Neural cell (in vitro differentiated cells): ENCODE results near the gene CELSR1. TPM values are rescaled to one million over a fixed set of nuclear protein-coding genes. Genes with fewer than 3 reads are reported as not detected.

Experiments
- H2AFZ ChIP-seq: fragments of 200-600, 300-800 bp; sonication (generic), shearing (Covaris generic); 2 replicates; pipeline ENCODE4 v1.6.0; 2014; ENCODE audit warnings: low read depth, mild to moderate bottlenecking, antibody characterized with exemption, low read length, moderate library complexity
- H3F3A ChIP-seq: fragments of 200-600 bp; shearing (Covaris generic); 2 replicates; pipeline ENCODE4 v1.6.1; 2016; ENCODE audit warnings: mild to moderate bottlenecking, moderate library complexity, mixed read lengths, antibody characterized with exemption, low read length; ENCODE audit not compliant: insufficient read depth, poor library complexity, severe bottlenecking
- H3K27ac ChIP-seq: fragments of 200-600, 300-800 bp; sonication (generic), shearing (Covaris generic); 2 replicates; pipeline ENCODE4 v1.5.1; 2014; ENCODE audit warnings: mild to moderate bottlenecking, low read length, moderate library complexity
- H3K27me3 ChIP-seq: fragments of 300-800, 200-600 bp; sonication (generic), shearing (Covaris generic); 2 replicates; pipeline ENCODE4 v1.6.0; 2014; ENCODE audit warnings: mild to moderate bottlenecking, low read depth, low read length, moderate library complexity; ENCODE audit not compliant: insufficient read depth
- H3K36me3 ChIP-seq: fragments of 300-800, 200-600 bp; sonication (generic), shearing (Covaris generic); 2 replicates; pipeline ENCODE4 v1.5.1; 2014; ENCODE audit warnings: mild to moderate bottlenecking, antibody characterized with exemption, low read length, moderate library complexity; ENCODE audit not compliant: insufficient read depth
- H3K4me2 ChIP-seq: fragments of 300-800, 200-600 bp; sonication (generic), shearing (Covaris generic); 2 replicates; pipeline ENCODE4 v1.6.0; 2014; ENCODE audit warnings: mild to moderate bottlenecking, low read length
- H3K4me3 ChIP-seq: fragments of 300-800, 200-600 bp; sonication (generic), shearing (Covaris generic); 2 replicates; pipeline ENCODE4 v1.5.1; 2014; ENCODE audit warnings: mild to moderate bottlenecking, low read length, moderate library complexity
- H3K79me2 ChIP-seq: fragments of 200-600 bp; shearing (Covaris generic); replicated peaks from 2 replicates; pipeline ENCODE4 v1.6.0; 2014; ENCODE audit warnings: mild to moderate bottlenecking, low read length, moderate library complexity; ENCODE audit not compliant: insufficient read depth
- H3K9ac ChIP-seq: fragments of 300-800, 200-600 bp; sonication (generic), shearing (Covaris generic); 2 replicates; pipeline ENCODE4 v1.6.1; 2016; ENCODE audit warnings: mild to moderate bottlenecking, low read length, mixed read lengths
- H3K9me2 ChIP-seq: fragments of 200-600 bp; shearing (Covaris generic); 2 replicates; pipeline ENCODE4 v1.6.1; 2016; ENCODE audit warnings: mild to moderate bottlenecking, low read length, mixed read lengths; ENCODE audit not compliant: insufficient read depth
- H3K9me3 ChIP-seq: fragments of 200-600, 300-800 bp; sonication (generic), shearing (Covaris generic); 2 replicates; pipeline ENCODE4 v1.6.1; 2016; ENCODE audit warnings: mild to moderate bottlenecking, mixed run types, low read length, moderate library complexity, mixed read lengths
- H4K20me1 ChIP-seq: fragments of 200-600 bp; shearing (Covaris generic); 2 replicates; pipeline ENCODE4 v1.6.1; 2016; ENCODE audit warnings: mild to moderate bottlenecking, mixed run types; ENCODE audit not compliant: insufficient read depth
- CTCF ChIP-seq: fragments of 450-650 bp; IDR thresholded peaks from 2 replicates; pipeline ENCODE4 v1.5.1; 2014; ENCODE audit warnings: antibody characterized with exemption, mild to moderate bottlenecking, moderate library complexity; ENCODE audit not compliant: poor library complexity, severe bottlenecking
- EP300 ChIP-seq: fragments of 450-650 bp; conservative IDR thresholded peaks from 2 replicates; pipeline ENCODE4 v1.6.1; 2014; ENCODE audit warnings: antibody characterized with exemption, mild to moderate bottlenecking, moderate library complexity; ENCODE audit not compliant: poor library complexity, severe bottlenecking
- EZH2 ChIP-seq: fragments of 200-600, 300-800 bp; shearing (Covaris generic), sonication (generic); IDR thresholded peaks from 2 replicates; pipeline ENCODE4 v1.6.1; 2014; ENCODE audit warnings: antibody characterized with exemption, low read length, borderline replicate concordance, mild to moderate bottlenecking; ENCODE audit not compliant: insufficient read depth, poor library complexity, severe bottlenecking
- MXI1 ChIP-seq: fragments of 450-650 bp; conservative IDR thresholded peaks from 2 replicates; pipeline ENCODE4 v1.6.1; 2014; ENCODE audit warnings: antibody characterized with exemption, mild to moderate bottlenecking; ENCODE audit not compliant: poor library complexity, severe bottlenecking
- POLR2AphosphoS5 ChIP-seq: IDR thresholded peaks from 2 replicates; pipeline ENCODE4 v1.6.1; 2012
- RAD21 ChIP-seq: fragments of 450-650 bp; conservative IDR thresholded peaks from 2 replicates; pipeline ENCODE4 v1.6.1; 2014; ENCODE audit warnings: antibody characterized with exemption, mild to moderate bottlenecking, moderate library complexity
- REST ChIP-seq: IDR thresholded peaks from 2 replicates; pipeline ENCODE4 v1.6.1; 2012; ENCODE audit warnings: borderline replicate concordance
- SMC3 ChIP-seq: fragments of 450-650 bp; conservative IDR thresholded peaks from 2 replicates; pipeline ENCODE4 v1.6.1; 2014; ENCODE audit warnings: antibody characterized with exemption, mild to moderate bottlenecking, moderate library complexity; ENCODE audit not compliant: poor library complexity
- TAF1 ChIP-seq: IDR thresholded peaks from 2 replicates; pipeline ENCODE4 v1.6.1; 2012; ENCODE audit warnings: low read depth
- polyA plus RNA-seq: library from polyadenylated mRNA; depleted of rRNA; stranded (reverse); fragments of >200 nt; gene quantifications from 2 replicates; pipeline ENCODE4 v1.2.3, GENCODE V29; 2014

The CELSR1 gene
- polyA plus RNA-seq, 1 donor from 2014 or later, result 0.14 TPM

- no peak overlapping the region for H3K4me3 ChIP-seq
- no peaks in the 10 kb centered on the region for H3K36me3 ChIP-seq
- no peak overlapping the region for H3K9ac ChIP-seq
- no peak overlapping the region for H2AFZ ChIP-seq
- no peaks in the 10 kb centered on the region for H4K20me1 ChIP-seq
- no peaks in the 10 kb centered on the region for H3K27me3 ChIP-seq
- no peaks in the 10 kb centered on the region for H3F3A ChIP-seq
- H3K27ac ChIP-seq, result no peak overlapping the region
- H3K9me2 ChIP-seq, result no peaks in the 10 kb centered on the region
- H3K9me3 ChIP-seq, result peaks cover 4% of the 10 kb centered on the region
- TF ChIP-seq RAD21 (no peak), TAF1 (no peak), REST (no peak), SMC3 (no peak), CTCF (no peak), POLR2AphosphoS5 (no peak), EZH2 (no peak), EP300 (no peak), MXI1 (no peak)
- no peak overlapping the region for H3K4me2 ChIP-seq
- no peaks in the 10 kb centered on the region for H3K79me2 ChIP-seq
Observed at GRCh38 chr22:46484861-46485595, 52.4 kb downstream of the CELSR1 start.

- no peak overlapping the region for H2AFZ ChIP-seq
- no peaks in the 10 kb centered on the region for H3K36me3 ChIP-seq
- no peaks in the 10 kb centered on the region for H3K79me2 ChIP-seq
- no peak overlapping the region for H3K4me2 ChIP-seq
- H3K27ac ChIP-seq, result no peak overlapping the region
- H3F3A ChIP-seq, result no peaks in the 10 kb centered on the region
- peaks cover 4% of the 10 kb centered on the region for H3K9me3 ChIP-seq
- no peaks in the 10 kb centered on the region for H4K20me1 ChIP-seq
- no peaks in the 10 kb centered on the region for H3K27me3 ChIP-seq
- H3K4me3 ChIP-seq, result no peak overlapping the region
- no peaks in the 10 kb centered on the region for H3K9me2 ChIP-seq
- TF ChIP-seq EZH2 (no peak), CTCF (no peak), MXI1 (no peak), REST (no peak), RAD21 (no peak), EP300 (no peak), TAF1 (no peak), SMC3 (no peak), POLR2AphosphoS5 (no peak)
- no peak overlapping the region for H3K9ac ChIP-seq
Observed at GRCh38 chr22:46484156-46484860, 53.1 kb downstream of the CELSR1 start.
